Activated naive CD4-positive, alpha-beta T cell treated with anti-CD3 and anti-CD28 coated beads, Interleukin-2, amount 50 U/mL, for 72 hours (primary cell): ENCODE measurements around the gene NPIPB2. TPM values are rescaled to one million over a fixed set of nuclear protein-coding genes. Genes with fewer than 3 reads are reported as not detected.
A peak's percentile ranks its signal among the peaks of the same experiment; 100 is the strongest.
"Not testable (repeated sequence)": the region's sequence is repeated elsewhere in the genome, so short reads cannot be mapped to it uniquely, and the experiment has no call there.

Experiments
- ATAC-seq, 2 donors: fragments of 150-1000 bp; cut with Tn5 transposase; 2 replicates each; pipeline ENCODE4 v1.10.0; 2021; ENCODE audit warnings: mild to moderate bottlenecking in 2 of 2, moderate library complexity in 2 of 2
- DNase-seq, 2 donors: peaks; one replicate each; pipeline ENCODE4 v3.0.0; 2021 to 2022; ENCODE audit warnings: low spot score in 2 of 2
- H3K27ac Mint-ChIP-seq, 2 donors: one replicate each; pipeline ENCODE4 v1.8.0; 2022; ENCODE audit warnings: mild to moderate bottlenecking in 2 of 2, mixed read lengths in 2 of 2
- H3K36me3 Mint-ChIP-seq, 2 donors: one replicate each; pipeline ENCODE4 v1.8.0; 2022; ENCODE audit warnings: mixed read lengths in 2 of 2
- H3K9me3 Mint-ChIP-seq, 2 donors: one replicate each; pipeline ENCODE4 v1.8.0; 2022; ENCODE audit warnings: mixed read lengths in 2 of 2
- total RNA-seq, 2 donors: library from RNA; stranded (reverse); gene quantifications; one replicate each; pipeline ENCODE4 v1.2.3, GENCODE V29; 2022

NPIPB2 gene
- 10 to 100 TPM; 16.5 to 24.5 TPM for total RNA-seq

DNA sequence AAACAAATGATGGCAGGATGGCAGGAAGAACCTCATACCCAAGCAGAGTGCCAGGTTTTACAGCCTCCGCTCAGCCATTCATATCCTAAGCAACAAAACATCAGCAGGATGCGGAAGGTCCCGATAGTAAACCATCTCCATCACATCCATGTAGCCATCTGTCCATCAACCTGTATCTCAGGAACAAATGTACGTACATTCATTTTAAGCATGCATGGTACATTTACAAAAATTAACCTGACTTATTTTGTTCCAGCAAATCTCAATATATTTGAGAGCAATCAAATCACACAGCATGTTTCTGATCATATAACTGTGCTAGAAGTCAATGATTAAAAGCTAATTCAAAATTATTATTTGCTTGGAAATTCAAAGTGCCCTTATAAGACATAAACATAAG, at the start of gene NPIPB2:
Gene NPIPB2, minus strand, starts transcription at position 101 of the 400 bp plus-strand sequence. Its CDS starts 0 bp downstream, at position 101.
- not testable (repeated sequence) for DNase-seq, H3K9me3 Mint-ChIP-seq, H3K27ac Mint-ChIP-seq, H3K36me3 Mint-ChIP-seq, ATAC-seq

DNA sequence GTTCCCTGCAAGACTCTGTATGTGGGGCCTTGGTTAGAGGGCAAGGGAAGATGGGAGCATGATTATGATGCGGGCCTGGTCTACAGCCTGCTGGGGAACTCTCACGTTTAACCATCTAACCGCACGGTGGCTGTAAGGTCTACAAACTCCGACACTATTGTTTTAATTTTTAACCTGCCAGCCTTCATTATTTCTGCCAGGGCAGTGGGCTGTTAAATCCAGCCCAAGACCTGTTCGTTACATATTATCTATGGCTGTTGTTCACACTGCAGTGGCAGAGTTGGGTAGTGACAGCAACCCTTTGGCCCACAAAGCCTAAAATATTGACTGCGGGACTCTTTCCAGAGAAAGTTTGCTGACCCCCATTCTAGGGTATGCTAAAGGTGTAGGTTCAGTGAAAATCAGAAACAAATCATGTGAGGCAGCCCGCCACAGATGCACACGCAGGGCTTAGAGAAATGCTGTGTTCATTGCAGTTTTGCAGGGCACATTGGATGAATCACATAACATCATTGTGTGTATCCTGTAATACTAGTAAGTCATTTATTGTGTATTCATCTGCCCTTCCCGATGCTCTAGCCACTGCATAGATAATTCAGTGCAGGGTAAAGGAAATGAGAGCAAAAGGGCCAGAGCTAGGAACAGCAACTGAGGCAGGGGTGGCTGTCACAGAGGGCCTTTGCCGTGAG, 49.0 kb upstream of the NPIPB2 start:
- Mint-ChIP-seq H3K36me3 (no peaks in the 10 kb centered on the region), H3K27ac (peak overlapping the region in 1 of 2 donors; percentile 29), H3K9me3 (no peaks in the 10 kb centered on the region)
- DNase-seq (no peak), ATAC-seq (no peak)

DNA sequence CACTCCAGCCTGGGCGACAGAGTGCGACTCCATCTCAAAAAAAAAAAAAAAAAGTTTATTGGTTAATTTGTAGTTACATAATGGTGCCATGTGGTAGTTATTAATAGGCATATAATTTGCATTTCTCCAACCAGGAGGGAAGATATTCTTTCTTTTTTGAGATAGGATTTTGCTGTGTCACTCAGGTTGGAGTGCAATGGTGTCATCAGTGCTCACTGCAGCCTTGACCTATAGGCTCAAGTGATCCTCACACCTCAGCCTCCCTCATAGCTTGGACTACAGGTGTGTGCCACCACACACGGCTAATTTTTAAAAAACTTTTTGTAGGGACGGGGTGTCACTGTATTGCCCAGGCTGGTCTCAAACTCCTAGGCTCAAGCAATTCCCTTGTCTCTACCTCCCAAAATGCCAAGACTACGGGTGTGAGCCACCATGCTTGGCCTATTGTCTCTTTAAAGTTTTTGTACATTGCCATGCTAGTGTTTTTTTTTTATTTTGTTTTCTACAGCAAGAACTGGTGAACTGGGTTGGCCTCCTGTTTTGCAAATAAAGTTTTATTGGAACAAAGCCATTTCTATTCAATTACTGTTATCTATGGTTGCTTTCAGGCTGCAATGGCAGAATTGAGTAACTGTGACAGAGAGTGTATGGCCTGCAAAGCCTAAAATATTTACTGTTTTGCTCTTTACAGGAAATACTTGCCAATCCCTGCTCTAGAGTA, 46.6 kb upstream of the NPIPB2 start:
- no peak for ATAC-seq
- Mint-ChIP-seq H3K27ac (no peak overlapping the region), H3K9me3 (no peaks in the 10 kb centered on the region), H3K36me3 (no peaks in the 10 kb centered on the region)
- DNase-seq = no peak

DNA sequence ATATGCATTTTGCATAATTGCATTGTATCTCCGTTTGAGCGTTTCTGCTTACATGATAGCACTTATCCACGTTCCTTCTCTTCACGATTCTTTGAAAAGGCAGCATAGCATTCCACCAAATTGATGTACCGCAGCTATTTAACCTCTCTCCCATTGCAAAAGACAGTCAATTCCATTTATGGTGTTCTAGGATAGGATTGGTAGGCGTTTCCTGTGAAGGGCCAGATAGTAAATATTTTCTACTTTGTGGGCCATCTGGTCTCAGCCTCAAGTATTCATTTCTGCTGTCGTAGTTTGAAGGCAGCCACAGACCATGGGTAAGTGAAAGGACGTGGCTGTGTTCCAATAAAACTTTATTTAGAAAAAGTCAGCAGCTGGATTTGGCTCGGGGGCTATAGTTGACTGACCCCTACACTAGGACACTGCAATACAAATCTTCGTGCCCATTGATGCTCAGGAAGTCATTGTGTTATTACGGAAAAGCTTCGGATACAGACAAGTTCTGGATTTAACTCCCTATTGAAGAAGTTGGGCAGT, 44.7 kb upstream of the NPIPB2 start:
- no peak overlapping the region for H3K27ac Mint-ChIP-seq

GRCh38 chr16:11985250-11985649, 43.4 kb upstream of the NPIPB2 start:
- H3K27ac Mint-ChIP-seq = peak overlapping the region in 1 of 2 donors; percentile 1

More for the DNA sequence above, 44.7 kb upstream of the NPIPB2 start:
- H3K9me3 Mint-ChIP-seq = no peaks in the 10 kb centered on the region
- DNase-seq (no peak), ATAC-seq (no peak)
- no peaks in the 10 kb centered on the region for H3K36me3 Mint-ChIP-seq

DNA sequence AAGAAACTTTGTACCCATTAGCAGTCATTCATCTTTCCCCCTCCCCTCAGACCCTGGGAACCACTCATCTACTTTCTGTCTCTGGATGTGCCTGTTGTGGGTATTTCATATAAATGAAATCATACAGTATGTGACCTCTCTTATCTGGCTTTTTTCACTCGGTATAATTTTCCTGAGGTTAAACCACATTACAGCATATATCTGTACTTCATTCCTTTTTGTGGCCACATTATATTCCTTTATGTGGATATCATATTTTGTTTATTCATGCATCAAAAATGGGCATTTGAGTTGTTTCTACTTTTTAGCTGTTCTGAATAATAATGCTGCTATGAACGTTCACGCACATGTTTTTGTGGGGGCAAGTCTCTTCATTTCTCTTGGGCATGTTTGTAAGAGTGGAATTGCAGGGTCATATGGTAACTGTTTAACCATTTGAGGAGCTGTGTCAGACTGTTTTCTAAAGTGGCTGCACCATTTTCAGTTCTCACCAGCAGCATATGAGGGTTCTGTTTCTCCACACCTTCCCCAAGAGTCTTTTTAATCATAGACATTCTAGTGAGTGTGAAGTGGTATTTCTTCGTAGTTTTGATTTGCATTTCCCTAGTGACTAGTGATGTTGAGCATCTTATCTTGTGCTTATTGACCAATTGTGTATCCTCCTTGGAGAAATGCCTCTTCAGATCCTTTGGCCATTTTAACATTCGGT, 38.4 kb upstream of the NPIPB2 start:
- no peak overlapping the region for H3K27ac Mint-ChIP-seq
- ATAC-seq (peak in 1 of 2 donors; percentile 19), DNase-seq (no peak)
- peaks cover 5 to 7% of the 10 kb centered on the region in 2 donors for H3K36me3 Mint-ChIP-seq
- H3K9me3 Mint-ChIP-seq = no peaks in the 10 kb centered on the region

More at GRCh38 chr16:11985250-11985649, 43.4 kb upstream of the NPIPB2 start:
- no peaks in the 10 kb centered on the region for H3K9me3 Mint-ChIP-seq
- no peaks in the 10 kb centered on the region for H3K36me3 Mint-ChIP-seq
- ATAC-seq (no peak), DNase-seq (no peak)

- no peak overlapping the region for H3K27ac Mint-ChIP-seq
- ATAC-seq (no peak), DNase-seq (no peak)
- H3K9me3 Mint-ChIP-seq = no peaks in the 10 kb centered on the region
- H3K36me3 Mint-ChIP-seq = peaks cover 5 to 7% of the 10 kb centered on the region in 2 donors
Measured at GRCh38 chr16:11979013-11979672, 37.3 kb upstream of the NPIPB2 start.

GRCh38 chr16:11978080-11978479, 36.2 kb upstream of the NPIPB2 start:
- Mint-ChIP-seq H3K36me3 (peaks cover 5 to 7% of the 10 kb centered on the region in 2 donors), H3K9me3 (no peaks in the 10 kb centered on the region), H3K27ac (peak overlapping the region in 1 of 2 donors; percentile 97)
- ATAC-seq (no peak), DNase-seq (no peak)

DNA sequence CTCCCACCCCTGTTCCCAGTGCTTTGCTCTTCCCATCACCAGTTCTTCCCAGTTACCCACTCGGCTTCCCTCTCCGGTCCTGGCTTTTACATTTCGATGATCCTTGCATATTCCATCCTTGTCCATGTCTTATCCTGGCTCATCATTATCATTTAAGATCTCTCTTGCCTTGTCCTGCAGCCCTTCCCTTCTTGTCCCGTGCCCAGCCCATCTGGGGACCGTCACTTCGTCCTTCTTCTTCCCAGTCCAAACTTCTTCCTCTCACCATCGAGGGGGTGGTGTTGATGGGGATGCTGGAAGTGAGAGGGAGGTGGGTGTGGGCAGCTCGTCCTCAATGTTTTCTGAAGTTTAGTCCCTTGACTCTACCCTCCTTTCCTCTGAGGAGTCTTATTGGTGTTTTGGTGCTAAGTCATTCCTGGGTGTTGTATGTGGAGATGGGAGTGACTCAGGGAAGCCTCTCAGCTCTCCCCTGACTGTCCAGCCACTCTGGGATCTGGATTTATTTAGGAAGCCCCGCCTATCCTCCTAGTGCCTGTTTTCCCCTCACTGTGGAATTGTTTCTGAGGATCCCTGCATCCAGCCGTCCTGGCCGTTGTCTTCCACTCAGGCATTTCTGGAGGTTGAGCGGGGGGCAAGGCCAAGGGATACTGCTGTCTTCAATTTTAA, 35.7 kb upstream of the NPIPB2 start:
- peak in 1 of 2 donors; percentile 4 for DNase-seq
- no peak for ATAC-seq
- Mint-ChIP-seq H3K9me3 (no peaks in the 10 kb centered on the region), H3K27ac (peak overlapping the region; percentile 56 to 97), H3K36me3 (peaks cover 5 to 7% of the 10 kb centered on the region in 2 donors)

DNA sequence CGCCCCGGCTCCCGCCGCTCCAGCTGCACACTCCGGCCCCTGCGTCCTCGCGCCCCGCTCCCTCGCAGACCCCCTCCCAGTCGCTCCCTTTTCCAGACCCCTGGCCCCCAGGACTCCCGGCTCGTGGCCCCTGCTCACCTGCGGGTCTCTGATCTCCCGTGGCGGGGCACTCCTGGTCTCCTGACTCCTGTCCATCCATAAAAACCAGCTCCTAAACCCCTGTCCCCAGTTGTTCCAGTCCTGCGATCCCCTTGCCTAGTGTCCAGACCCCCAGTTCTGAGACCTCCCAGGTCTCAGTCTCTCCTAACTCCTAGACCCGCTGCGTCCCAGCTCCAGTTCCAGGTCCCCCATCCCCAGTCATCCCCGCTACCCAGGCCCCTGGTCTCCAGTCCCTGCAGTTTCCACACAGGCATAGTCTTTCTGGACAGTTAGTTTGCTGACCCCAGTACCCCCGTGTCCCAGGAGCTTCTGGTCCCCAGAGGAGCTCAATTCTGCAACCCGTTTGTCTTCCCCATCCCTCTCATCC, 35.1 kb upstream of the NPIPB2 start:
- Mint-ChIP-seq H3K36me3 (peaks cover 5 to 7% of the 10 kb centered on the region in 2 donors), H3K27ac (peak overlapping the region; percentile 56 to 97), H3K9me3 (no peaks in the 10 kb centered on the region)
- DNase-seq = peak in 1 of 2 donors; percentile 9
- ATAC-seq = peak; percentile 6 to 8

GRCh38 chr16:11973070-11973469, 31.2 kb upstream of the NPIPB2 start:
- no peaks in the 10 kb centered on the region for H3K9me3 Mint-ChIP-seq
- DNase-seq = no peak
- peaks cover 5 to 7% of the 10 kb centered on the region in 2 donors for H3K36me3 Mint-ChIP-seq
- ATAC-seq = no peak
- peak overlapping the region in 1 of 2 donors; percentile 22 for H3K27ac Mint-ChIP-seq

DNA sequence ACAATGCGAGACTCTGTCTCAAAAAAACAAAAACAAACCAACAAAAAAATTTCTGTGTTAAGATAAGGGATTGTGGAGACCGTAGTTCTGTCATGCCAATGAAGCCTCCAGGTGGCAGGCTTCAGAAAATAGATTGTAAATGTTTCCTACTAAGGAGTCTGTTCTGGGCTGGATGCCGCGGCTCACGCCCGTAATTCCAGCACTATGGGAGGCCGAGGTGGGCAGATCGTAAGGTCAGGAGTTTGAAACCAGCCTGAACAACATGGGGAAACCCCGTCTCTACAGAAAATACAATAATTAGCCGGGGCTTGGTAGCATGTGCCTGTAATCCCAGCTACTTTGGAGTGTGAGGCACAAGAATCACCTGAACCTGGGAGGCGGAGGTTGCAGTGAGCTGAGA, 30.3 kb upstream of the NPIPB2 start:
- no peak for DNase-seq
- ATAC-seq = no peak
- H3K36me3 Mint-ChIP-seq = peaks cover 5 to 7% of the 10 kb centered on the region in 2 donors
- H3K9me3 Mint-ChIP-seq = no peaks in the 10 kb centered on the region
- peak overlapping the region in 1 of 2 donors; percentile 49 for H3K27ac Mint-ChIP-seq

- H3K27ac Mint-ChIP-seq, H3K9me3 Mint-ChIP-seq, ATAC-seq, H3K36me3 Mint-ChIP-seq, DNase-seq: not testable (repeated sequence)
Measured at GRCh38 chr16:11970292-11970691, 28.4 kb upstream of the NPIPB2 start.

DNA sequence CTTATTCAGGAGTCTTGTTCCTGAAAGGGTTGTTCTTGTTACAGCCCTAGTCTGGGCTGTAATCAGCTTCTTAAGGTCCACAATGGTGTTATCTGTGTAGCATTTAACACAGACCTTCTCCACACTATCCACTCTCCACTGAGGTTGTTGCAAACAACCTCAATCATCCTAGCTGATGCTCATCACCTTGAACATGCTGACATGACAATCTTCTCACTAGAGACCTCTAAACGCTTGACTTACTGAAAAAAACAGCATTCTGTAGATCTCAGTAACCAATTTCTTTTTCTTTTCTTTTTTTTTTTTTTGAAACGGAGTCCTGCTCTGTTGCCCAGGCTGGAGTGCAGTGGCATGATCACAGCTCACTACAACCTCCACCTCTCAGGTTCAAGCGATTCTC, 26.7 kb upstream of the NPIPB2 start:
- H3K9me3 Mint-ChIP-seq = no peaks in the 10 kb centered on the region
- DNase-seq (no peak), ATAC-seq (no peak)
- no peaks in the 10 kb centered on the region for H3K36me3 Mint-ChIP-seq
- H3K27ac Mint-ChIP-seq = no peak overlapping the region

DNA sequence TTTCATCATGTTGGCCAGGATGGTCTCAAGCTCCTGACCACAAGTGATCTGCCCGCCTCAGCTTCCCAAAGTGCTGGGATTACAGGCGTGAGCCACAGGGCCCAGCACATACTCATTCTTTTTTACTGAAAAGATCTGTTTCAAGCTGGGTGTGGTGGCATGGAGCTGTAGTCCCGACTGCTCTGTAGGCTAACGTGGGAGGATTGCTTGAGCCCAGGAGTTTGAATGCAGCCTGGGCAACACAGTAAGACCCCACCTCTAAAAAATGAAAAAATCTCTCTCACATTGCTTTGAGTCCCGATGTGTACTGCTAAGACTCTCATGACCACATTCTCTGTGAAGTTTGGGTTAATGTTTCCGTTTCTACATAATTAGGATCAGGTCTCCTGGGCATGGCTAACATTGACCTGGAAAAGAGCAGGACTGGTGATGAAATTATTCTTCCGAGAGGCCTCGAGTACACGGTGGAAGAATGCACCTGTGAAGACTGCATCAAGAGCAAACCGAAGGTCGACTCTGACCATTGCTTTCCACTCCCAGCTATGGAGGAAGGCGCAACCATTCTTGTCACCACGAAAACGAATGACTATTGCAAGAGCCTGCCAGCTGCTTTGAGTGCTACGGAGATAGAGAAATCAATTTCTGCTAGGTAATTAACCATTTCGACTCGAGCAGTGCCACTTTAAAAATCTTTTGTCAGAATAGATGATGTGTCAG, 25.5 kb upstream of the NPIPB2 start:
- DNase-seq = no peak
- no peak for ATAC-seq
- Mint-ChIP-seq H3K9me3 (no peaks in the 10 kb centered on the region), H3K36me3 (no peaks in the 10 kb centered on the region), H3K27ac (peak overlapping the region in 1 of 2 donors; percentile 40)
